HepG2 (cell line): ENCODE data around the gene KLF18. TPM values are rescaled to one million over a fixed set of nuclear protein-coding genes. Genes with fewer than 3 reads are reported as not detected.

Experiments
- ATAC-seq: fragments of 200-7000 bp; cut with Tn5 transposase; 3 replicates; pipeline ENCODE4 v1.9.1; 2020; ENCODE audit warnings: mild to moderate bottlenecking, moderate library complexity
- BruUV-seq: library from RNA; stranded (reverse); fragments of 400-500 nt; replicated peaks from 2 replicates; lab custom pipeline; 2021; lab: Mats Ljungman, UMichigan
- CTCF ChIA-PET: fragments of 300-600 bp; formaldehyde crosslinking; extraction: SDS; loops from one replicate; lab custom pipeline; 2021; ENCODE audit warnings: low total read pairs, inconsistent platforms, low intra/inter-chr PET ratio; lab: Yijun Ruan, JAX
- POLR2A ChIA-PET: fragments of 350-600 bp; sonication (Branson Sonifier 250); formaldehyde crosslinking; loops from one replicate; lab custom pipeline; 2020; ENCODE audit warnings: antibody characterized with exemption, inconsistent platforms; lab: Yijun Ruan, JAX
- DNase-seq: peaks from one replicate; pipeline ENCODE4 v3.0.0-alpha.2; 2015; ENCODE audit warnings: low spot score
- FAIRE-seq: peaks from 3 replicates; lab custom pipeline; 2011; peaks lifted over from hg19 to GRCh38; lab: Jason Lieb, UNC
- H2AFZ ChIP-seq: one replicate; pipeline ENCODE4 v1.6.1; 2011; ENCODE audit warnings: low read length, inconsistent platforms
- H3K27ac ChIP-seq: fragments of 300-600 bp; 3 replicates; pipeline ENCODE4 v1.8.0; 2011; ENCODE audit warnings: mixed run types, mild to moderate bottlenecking, mixed read lengths, low read length, inconsistent platforms; ENCODE audit not compliant: insufficient read depth; ENCODE audit errors: extremely low read length
- H3K27me3 ChIP-seq, 2 experiments: fragments of 200-600 bp in 1 of 2; 2 replicates in 1 of 2; 3 replicates in 1 of 2; pipeline versions ENCODE4 v1.6.0 to v1.8.0; 2011; ENCODE audit warnings: low read length in 2 of 2, mild to moderate bottlenecking in 2 of 2, moderate library complexity in 2 of 2, inconsistent platforms in 1 of 2; ENCODE audit not compliant: insufficient read depth in 2 of 2, control insufficient read depth in 1 of 2
- H3K36me3 ChIP-seq, 2 experiments: fragments of 200-600 bp in 1 of 2; replicated peaks in 1 of 2; 2 replicates in 1 of 2; 3 replicates in 1 of 2; pipeline versions ENCODE4 v1.5.1 to v1.8.0; 2011; ENCODE audit warnings: low read length in 2 of 2, inconsistent platforms in 1 of 2; ENCODE audit not compliant: insufficient read depth in 2 of 2, control insufficient read depth in 1 of 2
- H3K4me1 ChIP-seq: 2 replicates; pipeline ENCODE4 v1.5.1; 2012; ENCODE audit warnings: low read length, inconsistent platforms; ENCODE audit not compliant: insufficient read depth
- H3K4me2 ChIP-seq: 2 replicates; pipeline ENCODE4 v1.6.0; 2011; ENCODE audit warnings: low read depth, low read length, inconsistent platforms
- H3K4me3 ChIP-seq, 3 experiments: fragments of 200-600 bp in 1 of 3; sonication (generic), shearing (Covaris generic) in 1 of 3; replicated peaks in 1 of 3; 2 replicates each; pipeline ENCODE4 v1.5.1; 2011 to 2016; ENCODE audit warnings: low read length in 3 of 3, inconsistent platforms in 2 of 3, low read depth in 2 of 3, mild to moderate bottlenecking in 2 of 3, control low read depth in 1 of 3, mixed read lengths in 1 of 3; ENCODE audit not compliant: insufficient read depth in 1 of 3
- H3K79me2 ChIP-seq: one replicate; pipeline ENCODE4 v1.6.1; 2011; ENCODE audit warnings: low read length, inconsistent platforms; ENCODE audit not compliant: insufficient read depth
- H3K9ac ChIP-seq: 2 replicates; pipeline ENCODE4 v1.6.0; 2011; ENCODE audit warnings: mild to moderate bottlenecking, low read depth, low read length, inconsistent platforms; ENCODE audit not compliant: insufficient read depth
- H3K9me3 ChIP-seq: 2 replicates; pipeline ENCODE4 v1.5.1; 2012; ENCODE audit warnings: mild to moderate bottlenecking, low read length
- H4K20me1 ChIP-seq: 2 replicates; pipeline ENCODE4 v1.6.0; 2011; ENCODE audit warnings: inconsistent platforms, mild to moderate bottlenecking, low read length, moderate library complexity; ENCODE audit not compliant: insufficient read depth
- FOXO1 ChIP-seq: sonication (generic); formaldehyde crosslinking; IDR thresholded peaks from 2 replicates; pipeline ENCODE4 v1.4.0; 2020; ENCODE audit warnings: missing genetic modification reagents
- HNF4G ChIP-seq, 2 experiments: sonication (generic) in 1 of 2; formaldehyde crosslinking in 1 of 2; IDR thresholded peaks; 2 replicates each; pipeline versions ENCODE4 v1.4.0 to v1.6.1; 2011 to 2020; ENCODE audit warnings: borderline replicate concordance in 2 of 2, low read depth in 2 of 2, mild to moderate bottlenecking in 2 of 2, low read length in 1 of 2, missing genetic modification reagents in 1 of 2, moderate library complexity in 1 of 2
- IRX3 ChIP-seq: sonication (generic); formaldehyde crosslinking; IDR thresholded peaks from 2 replicates; pipeline ENCODE4 v1.8.1; 2023; ENCODE audit warnings: mild to moderate bottlenecking, low read depth, missing genetic modification reagents, borderline replicate concordance
- MAFK ChIP-seq, 2 experiments: IDR thresholded peaks in 1 of 2; conservative IDR thresholded peaks in 1 of 2; 2 replicates each; pipeline ENCODE4 v1.6.1; 2011; ENCODE audit warnings: improper control_type of control experiment in 2 of 2, low read length in 2 of 2
- MTA3 ChIP-seq: sonication (generic); formaldehyde crosslinking; IDR thresholded peaks from 2 replicates; pipeline ENCODE4 v1.4.0; 2020; ENCODE audit warnings: missing genetic modification reagents
- NR2C2 ChIP-seq: sonication (generic); formaldehyde crosslinking; IDR thresholded peaks from 2 replicates; pipeline ENCODE4 v1.4.0; 2020; ENCODE audit warnings: missing genetic modification reagents, mild to moderate bottlenecking, moderate library complexity, borderline replicate concordance
- REL ChIP-seq: sonication (generic); formaldehyde crosslinking; conservative IDR thresholded peaks from 2 replicates; pipeline ENCODE4 v1.8.0; 2022; ENCODE audit warnings: mild to moderate bottlenecking, missing genetic modification reagents, moderate library complexity
- ZBED4 ChIP-seq: sonication (generic); formaldehyde crosslinking; IDR thresholded peaks from 2 replicates; pipeline ENCODE4 v1.4.0; 2020; ENCODE audit warnings: missing genetic modification reagents, borderline replicate concordance
- ZNF274 ChIP-seq: sonication (generic); formaldehyde crosslinking; IDR thresholded peaks from 2 replicates; pipeline ENCODE4 v1.5.1; 2020; ENCODE audit warnings: mild to moderate bottlenecking, missing genetic modification reagents
- ZNF652 ChIP-seq: IDR thresholded peaks from 2 replicates; pipeline ENCODE4 v1.6.1; 2016; ENCODE audit warnings: low read depth, borderline replicate concordance
- WGBS: methylation state at CpG from one replicate; pipeline ENCODE4 v1.1.6; 2017; ENCODE audit warnings: low lambda C conversion rate; 5-methylcytosine and 5-hydroxymethylcytosine counted together
- in situ Hi-C: cut with HindIII; loops from 2 replicates; pipeline ENCODE4 v1.10.0; 2017; ENCODE audit warnings: low pct_unique_long_range_greater_than_20kb; ENCODE audit not compliant: extremely low pct_ligation_motif_present
- intact Hi-C: fragments of 100-400 bp; cut with micrococcal nuclease; formaldehyde crosslinking; loops from one replicate; pipeline ENCODE4 v1.10.0; 2022; ENCODE audit not compliant: unreplicated experiment
- polyA plus RNA-seq, 8 experiments: library from polyadenylated mRNA; depleted of rRNA in 3 of 8; stranded (reverse) in 7 of 8; unstranded in 1 of 8; fragments of >200 nt; fragmentation: Illumina TruSeq in 4 of 8; extraction: Trizol in 4 of 8; gene quantifications; 2 replicates each; pipeline versions ENCODE4 v1.2.1 to v1.2.3, GENCODE V29; 2011 to 2016; ENCODE audit warnings: low read depth in 4 of 8, missing spikeins in 1 of 8, mixed read lengths in 1 of 8; ENCODE audit not compliant: insufficient read depth in 1 of 8
- total RNA-seq, 5 experiments: library from RNA; depleted of rRNA; stranded (reverse); fragments of >200 nt; fragmentation: Illumina TruSeq; extraction: Trizol; gene quantifications; 2 replicates each; pipeline ENCODE4 v1.2.3, GENCODE V29; 2016; ENCODE audit warnings: low read depth in 1 of 5
- TF ChIP-seq, protein P1 (sequence below): sonication (generic); formaldehyde crosslinking; IDR thresholded peaks from 2 replicates; pipeline ENCODE4 v1.8.1; 2023; ENCODE audit warnings: missing genetic modification reagents, inconsistent platforms, borderline replicate concordance

The KLF18 gene
- total and polyA plus RNA-seq, 2 of the 13 experiments (the other 11 are each of a cell fraction or from before 2014, with no cell fraction given): not detected

GRCh38 chr1:44112486-44112885 lies 28.9 kb downstream of the KLF18 start:
- ChIA-PET CTCF (no interaction called here), POLR2A (no interaction called here)
- no peak for FAIRE-seq
- peaks cover 1 to 23% of the 10 kb centered on the region in 2 experiments; a peak in 3 of 5 replicates for H3K27me3 ChIP-seq
- no peaks in the 10 kb centered on the region for H3K79me2 ChIP-seq
- no peak overlapping the region for H3K4me2 ChIP-seq
- H3K36me3 ChIP-seq: no peaks in the 10 kb centered on the region
- H4K20me1 ChIP-seq: no peaks in the 10 kb centered on the region
- intact Hi-C loops (no loop called here), in situ Hi-C loops (no loop called here)
- H2AFZ ChIP-seq: no peak overlapping the region
- no peak overlapping the region for H3K4me3 ChIP-seq
- WGBS: 3% methylated on average over 3 of the region's 3 CpGs
- no peaks in the 10 kb centered on the region for H3K9me3 ChIP-seq
- no peak for ATAC-seq
- no TSS peak for BruUV-seq
- no peak for DNase-seq
- no peak overlapping the region for H3K9ac ChIP-seq
- no peaks in the 10 kb centered on the region for H3K4me1 ChIP-seq
- no peak overlapping the region for H3K27ac ChIP-seq
- TF ChIP-seq HNF4G (IDR thresholded peaks at IDR 0.05; ENCODE audit: borderline replicate concordance, low read depth, low read length) (no peak), HNF4G (CRISPR knock-in tag; IDR thresholded peaks at IDR 0.05; ENCODE audit: borderline replicate concordance, low read depth) (no peak)

DNA sequence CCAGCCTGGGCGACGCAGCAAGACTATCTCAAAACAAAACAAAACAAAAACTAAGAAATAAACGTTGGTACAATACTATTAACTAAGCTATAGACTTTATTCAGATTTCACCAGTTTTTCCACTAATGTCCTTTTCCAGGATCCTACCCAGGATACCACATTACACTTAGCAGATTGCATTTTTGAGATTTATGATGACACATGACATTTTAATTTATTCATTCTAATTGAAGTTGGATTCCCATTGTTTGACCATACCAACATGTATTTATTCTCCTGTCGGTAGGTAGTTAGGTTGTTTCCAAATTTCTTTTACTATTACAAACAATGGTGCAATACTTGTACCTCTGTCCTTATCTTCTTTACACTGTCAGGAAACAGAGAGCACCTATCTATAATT lies 29.6 kb downstream of the KLF18 start:
- ChIA-PET POLR2A (no interaction called here), CTCF (no interaction called here)
- DNase-seq (no peak), FAIRE-seq (no peak), ATAC-seq (no peak)
- H3K4me2 ChIP-seq: no peak overlapping the region
- no peaks in the 10 kb centered on the region for H3K9me3 ChIP-seq
- in situ Hi-C loops (no loop called here), intact Hi-C loops (no loop called here)
- H4K20me1 ChIP-seq: no peaks in the 10 kb centered on the region
- BruUV-seq: no TSS peak
- H3K27me3 ChIP-seq: peaks cover 1 to 25% of the 10 kb centered on the region in 2 experiments; a peak in 3 of 5 replicates
- H3K36me3 ChIP-seq: no peaks in the 10 kb centered on the region
- no peak overlapping the region for H2AFZ ChIP-seq
- no peak overlapping the region for H3K4me3 ChIP-seq
- 45% methylated on average over 4 of the region's 4 CpGs for WGBS
- no peaks in the 10 kb centered on the region for H3K79me2 ChIP-seq
- no peaks in the 10 kb centered on the region for H3K4me1 ChIP-seq
- no peak overlapping the region for H3K27ac ChIP-seq
- H3K9ac ChIP-seq: no peak overlapping the region
- TF ChIP-seq FOXO1 (no peak), REL (CRISPR knock-in tag) (no peak), ZNF652 (CRISPR knock-in tag) (no peak), NR2C2 (CRISPR knock-in tag) (no peak), IRX3 (CRISPR knock-in tag) (no peak), MAFK (conservative IDR thresholded peaks at IDR 0.05 in 1 of 2, IDR thresholded peaks at IDR 0.05 in 1 of 2; ENCODE audit: low read length in 2 of 2) (peak; percentile 14 to 62; a peak in 2 of 4 replicates), ZNF274 (CRISPR knock-in tag) (no peak), ZBED4 (CRISPR knock-in tag) (no peak), MTA3 (no peak)
- TF ChIP-seq, protein P1, sequence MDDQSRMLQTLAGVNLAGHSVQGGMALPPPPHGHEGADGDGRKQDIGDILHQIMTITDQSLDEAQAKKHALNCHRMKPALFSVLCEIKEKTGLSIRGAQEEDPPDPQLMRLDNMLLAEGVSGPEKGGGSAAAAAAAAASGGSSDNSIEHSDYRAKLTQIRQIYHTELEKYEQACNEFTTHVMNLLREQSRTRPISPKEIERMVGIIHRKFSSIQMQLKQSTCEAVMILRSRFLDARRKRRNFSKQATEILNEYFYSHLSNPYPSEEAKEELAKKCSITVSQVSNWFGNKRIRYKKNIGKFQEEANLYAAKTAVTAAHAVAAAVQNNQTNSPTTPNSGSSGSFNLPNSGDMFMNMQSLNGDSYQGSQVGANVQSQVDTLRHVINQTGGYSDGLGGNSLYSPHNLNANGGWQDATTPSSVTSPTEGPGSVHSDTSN: no peak
